GM12878 (cell line): ENCODE measurements around the gene PPP1R14B. TPM values are rescaled to one million over a fixed set of nuclear protein-coding genes. Genes with fewer than 3 reads are reported as not detected.

Source experiments
- BCL3 ChIP-seq: IDR thresholded peaks from 2 replicates; pipeline ENCODE4 v1.6.1; 2011; ENCODE audit warnings: borderline replicate concordance, low read depth, mild to moderate bottlenecking, moderate library complexity, low read length; ENCODE audit not compliant: insufficient read depth, poor library complexity, severe bottlenecking
- CHD2 ChIP-seq: IDR thresholded peaks from 2 replicates; pipeline ENCODE4 v1.6.1; 2011; ENCODE audit warnings: low read depth, low read length, improper control_type of control experiment, borderline replicate concordance
- CREM ChIP-seq: IDR thresholded peaks from 2 replicates; pipeline ENCODE4 v1.6.1; 2014; ENCODE audit warnings: antibody characterized with exemption, low read depth
- DPF2 ChIP-seq: fragments of 450-650 bp; IDR thresholded peaks from 2 replicates; pipeline ENCODE4 v1.6.1; 2017; ENCODE audit warnings: mild to moderate bottlenecking
- FOXM1 ChIP-seq: IDR thresholded peaks from 2 replicates; pipeline ENCODE4 v1.6.1; 2012; ENCODE audit warnings: low read depth, mild to moderate bottlenecking, inconsistent platforms, low read length, moderate library complexity
- GABPA ChIP-seq: IDR thresholded peaks from 2 replicates; pipeline ENCODE4 v1.6.1; 2014; ENCODE audit warnings: antibody characterized with exemption, low read depth, mild to moderate bottlenecking, inconsistent platforms
- HCFC1 ChIP-seq: fragments of 150-350 bp; IDR thresholded peaks from 2 replicates; pipeline ENCODE4 v1.6.1; 2014; ENCODE audit warnings: low read length
- HDAC6 ChIP-seq: fragments of 200-600 bp; sonication (generic); IDR thresholded peaks from one replicate; pipeline ENCODE4 v1.8.0; 2017; ENCODE audit warnings: antibody characterized with exemption; ENCODE audit not compliant: unreplicated experiment
- MYB ChIP-seq: fragments of 150-350 bp; IDR thresholded peaks from 2 replicates; pipeline ENCODE4 v1.6.1; 2014; ENCODE audit warnings: mild to moderate bottlenecking, low read depth, low read length, borderline replicate concordance
- NFIC ChIP-seq: IDR thresholded peaks from 2 replicates; pipeline ENCODE4 v1.6.1; 2012; ENCODE audit warnings: low read depth, mild to moderate bottlenecking, inconsistent platforms, low read length, moderate library complexity
- NFXL1 ChIP-seq: fragments of 450-650 bp; IDR thresholded peaks from 2 replicates; pipeline ENCODE4 v1.6.1; 2017; ENCODE audit warnings: antibody characterized with exemption, mild to moderate bottlenecking, borderline replicate concordance
- NR2F1 ChIP-seq: fragments of 450-650 bp; conservative IDR thresholded peaks from 2 replicates; pipeline ENCODE4 v1.6.1; 2017; ENCODE audit warnings: mild to moderate bottlenecking
- PML ChIP-seq: IDR thresholded peaks from 2 replicates; pipeline ENCODE4 v1.6.1; 2012; ENCODE audit warnings: low read length, inconsistent platforms
- POU2F2 ChIP-seq: IDR thresholded peaks from 3 replicates; pipeline ENCODE4 v1.6.1; 2011; ENCODE audit warnings: low read depth, mild to moderate bottlenecking, low read length, borderline replicate concordance
- TAF1 ChIP-seq: IDR thresholded peaks from 2 replicates; pipeline ENCODE4 v1.6.1; 2011; ENCODE audit warnings: mild to moderate bottlenecking, low read depth, low read length, borderline replicate concordance
- TCF12 ChIP-seq: IDR thresholded peaks from 2 replicates; pipeline ENCODE4 v1.6.1; 2011; ENCODE audit warnings: low read depth, mild to moderate bottlenecking, low read length
- ZNF217 ChIP-seq: fragments of 450-650 bp; IDR thresholded peaks from 2 replicates; pipeline ENCODE4 v1.6.1; 2017; ENCODE audit warnings: antibody characterized with exemption, mild to moderate bottlenecking
- polyA plus RNA-seq, 11 experiments: library from polyadenylated mRNA; depleted of rRNA in 4 of 11; unstranded in 6 of 11; stranded (reverse) in 5 of 11; fragments of >200 nt; fragmentation: Nextera tagmentation in 4 of 11; fragmentation: Illumina TruSeq in 1 of 11; extraction: Ambion mirVana in 4 of 11; extraction: Trizol in 1 of 11; gene quantifications; 1 replicate in 1 of 11; 2 replicates in 10 of 11; pipeline versions ENCODE4 v1.2.1 to v1.2.3, GENCODE V29; 2011 to 2016; ENCODE audit warnings: inconsistent platforms in 2 of 11, missing spikeins in 2 of 11, low read depth in 1 of 11
- total RNA-seq, 4 experiments: library from RNA; depleted of rRNA in 3 of 4; stranded (reverse); fragments of >200 nt in 3 of 4; fragmentation: Illumina TruSeq in 1 of 4; extraction: Trizol in 1 of 4; gene quantifications; 2 replicates each; pipeline versions ENCODE4 v1.2.1 to v1.2.3, GENCODE V29; 2013 to 2021
- TF ChIP-seq, protein P1 (sequence below): fragments of 150-350 bp; IDR thresholded peaks from 2 replicates; pipeline ENCODE4 v1.6.1; 2016; ENCODE audit warnings: low read depth, low read length
- TF ChIP-seq, protein P2 (sequence below): fragments of 450-650 bp; IDR thresholded peaks from 2 replicates; pipeline ENCODE4 v1.6.1; 2018; ENCODE audit warnings: borderline replicate concordance, mild to moderate bottlenecking; ENCODE audit not compliant: partially characterized antibody
- TF ChIP-seq, protein P3 (sequence below): fragments of 150-350 bp; IDR thresholded peaks from 2 replicates; pipeline ENCODE4 v1.6.1; 2014; ENCODE audit warnings: mild to moderate bottlenecking, low read depth, low read length
- TF ChIP-seq, protein P4 (sequence below): IDR thresholded peaks from 2 replicates; pipeline ENCODE4 v1.6.1; 2012; ENCODE audit warnings: low read depth, low read length, improper control_type of control experiment

Gene PPP1R14B
- total and polyA plus RNA-seq, 10 of the 15 experiments (the other 5 are each of a cell fraction or from before 2014, with no cell fraction given), result 8.4 to 283 (median 124) TPM

GRCh38 chr11:64206457-64207255 is 40.1 kb downstream of the PPP1R14B start, which contains the start of gene FERMT3 (continued):
- TF ChIP-seq, protein P1, sequence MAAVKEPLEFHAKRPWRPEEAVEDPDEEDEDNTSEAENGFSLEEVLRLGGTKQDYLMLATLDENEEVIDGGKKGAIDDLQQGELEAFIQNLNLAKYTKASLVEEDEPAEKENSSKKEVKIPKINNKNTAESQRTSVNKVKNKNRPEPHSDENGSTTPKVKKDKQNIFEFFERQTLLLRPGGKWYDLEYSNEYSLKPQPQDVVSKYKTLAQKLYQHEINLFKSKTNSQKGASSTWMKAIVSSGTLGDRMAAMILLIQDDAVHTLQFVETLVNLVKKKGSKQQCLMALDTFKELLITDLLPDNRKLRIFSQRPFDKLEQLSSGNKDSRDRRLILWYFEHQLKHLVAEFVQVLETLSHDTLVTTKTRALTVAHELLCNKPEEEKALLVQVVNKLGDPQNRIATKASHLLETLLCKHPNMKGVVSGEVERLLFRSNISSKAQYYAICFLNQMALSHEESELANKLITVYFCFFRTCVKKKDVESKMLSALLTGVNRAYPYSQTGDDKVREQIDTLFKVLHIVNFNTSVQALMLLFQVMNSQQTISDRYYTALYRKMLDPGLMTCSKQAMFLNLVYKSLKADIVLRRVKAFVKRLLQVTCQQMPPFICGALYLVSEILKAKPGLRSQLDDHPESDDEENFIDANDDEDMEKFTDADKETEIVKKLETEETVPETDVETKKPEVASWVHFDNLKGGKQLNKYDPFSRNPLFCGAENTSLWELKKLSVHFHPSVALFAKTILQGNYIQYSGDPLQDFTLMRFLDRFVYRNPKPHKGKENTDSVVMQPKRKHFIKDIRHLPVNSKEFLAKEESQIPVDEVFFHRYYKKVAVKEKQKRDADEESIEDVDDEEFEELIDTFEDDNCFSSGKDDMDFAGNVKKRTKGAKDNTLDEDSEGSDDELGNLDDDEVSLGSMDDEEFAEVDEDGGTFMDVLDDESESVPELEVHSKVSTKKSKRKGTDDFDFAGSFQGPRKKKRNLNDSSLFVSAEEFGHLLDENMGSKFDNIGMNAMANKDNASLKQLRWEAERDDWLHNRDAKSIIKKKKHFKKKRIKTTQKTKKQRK, result no peak
- TF ChIP-seq NR2F1 (no peak), PML (no peak), HDAC6 (no peak), BCL3 (no peak), CREM (no peak), NFIC (no peak), TAF1 (no peak), DPF2 (0 out of 2 replicates have a peak, but pooled peaks have one; percentile 13), CHD2 (no peak), GABPA (no peak), MYB (no peak), ZNF217 (peak; percentile 43; the same call in 1 of the 2 replicates), TCF12 (no peak), HCFC1 (no peak; the same call in 1 of the 2 replicates), FOXM1 (no peak), POU2F2 (0 out of 3 replicates have a peak, but pooled peaks have one; percentile 16), NFXL1 (no peak)
- TF ChIP-seq, protein P2, sequence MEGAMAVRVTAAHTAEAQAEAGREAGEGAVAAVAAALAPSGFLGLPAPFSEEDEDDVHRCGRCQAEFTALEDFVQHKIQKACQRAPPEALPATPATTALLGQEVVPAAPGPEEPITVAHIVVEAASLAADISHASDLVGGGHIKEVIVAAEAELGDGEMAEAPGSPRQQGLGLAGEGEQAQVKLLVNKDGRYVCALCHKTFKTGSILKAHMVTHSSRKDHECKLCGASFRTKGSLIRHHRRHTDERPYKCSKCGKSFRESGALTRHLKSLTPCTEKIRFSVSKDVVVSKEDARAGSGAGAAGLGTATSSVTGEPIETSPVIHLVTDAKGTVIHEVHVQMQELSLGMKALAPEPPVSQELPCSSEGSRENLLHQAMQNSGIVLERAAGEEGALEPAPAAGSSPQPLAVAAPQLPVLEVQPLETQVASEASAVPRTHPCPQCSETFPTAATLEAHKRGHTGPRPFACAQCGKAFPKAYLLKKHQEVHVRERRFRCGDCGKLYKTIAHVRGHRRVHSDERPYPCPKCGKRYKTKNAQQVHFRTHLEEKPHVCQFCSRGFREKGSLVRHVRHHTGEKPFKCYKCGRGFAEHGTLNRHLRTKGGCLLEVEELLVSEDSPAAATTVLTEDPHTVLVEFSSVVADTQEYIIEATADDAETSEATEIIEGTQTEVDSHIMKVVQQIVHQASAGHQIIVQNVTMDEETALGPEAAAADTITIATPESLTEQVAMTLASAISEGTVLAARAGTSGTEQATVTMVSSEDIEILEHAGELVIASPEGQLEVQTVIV, result no peak
- TF ChIP-seq, protein P3, sequence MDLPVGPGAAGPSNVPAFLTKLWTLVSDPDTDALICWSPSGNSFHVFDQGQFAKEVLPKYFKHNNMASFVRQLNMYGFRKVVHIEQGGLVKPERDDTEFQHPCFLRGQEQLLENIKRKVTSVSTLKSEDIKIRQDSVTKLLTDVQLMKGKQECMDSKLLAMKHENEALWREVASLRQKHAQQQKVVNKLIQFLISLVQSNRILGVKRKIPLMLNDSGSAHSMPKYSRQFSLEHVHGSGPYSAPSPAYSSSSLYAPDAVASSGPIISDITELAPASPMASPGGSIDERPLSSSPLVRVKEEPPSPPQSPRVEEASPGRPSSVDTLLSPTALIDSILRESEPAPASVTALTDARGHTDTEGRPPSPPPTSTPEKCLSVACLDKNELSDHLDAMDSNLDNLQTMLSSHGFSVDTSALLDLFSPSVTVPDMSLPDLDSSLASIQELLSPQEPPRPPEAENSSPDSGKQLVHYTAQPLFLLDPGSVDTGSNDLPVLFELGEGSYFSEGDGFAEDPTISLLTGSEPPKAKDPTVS, result no peak
- TF ChIP-seq, protein P4, sequence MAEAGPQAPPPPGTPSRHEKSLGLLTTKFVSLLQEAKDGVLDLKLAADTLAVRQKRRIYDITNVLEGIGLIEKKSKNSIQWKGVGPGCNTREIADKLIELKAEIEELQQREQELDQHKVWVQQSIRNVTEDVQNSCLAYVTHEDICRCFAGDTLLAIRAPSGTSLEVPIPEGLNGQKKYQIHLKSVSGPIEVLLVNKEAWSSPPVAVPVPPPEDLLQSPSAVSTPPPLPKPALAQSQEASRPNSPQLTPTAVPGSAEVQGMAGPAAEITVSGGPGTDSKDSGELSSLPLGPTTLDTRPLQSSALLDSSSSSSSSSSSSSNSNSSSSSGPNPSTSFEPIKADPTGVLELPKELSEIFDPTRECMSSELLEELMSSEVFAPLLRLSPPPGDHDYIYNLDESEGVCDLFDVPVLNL, result no peak
